Fibroblast of lung (primary cell): ENCODE data around the gene ST6GALNAC6. TPM values are rescaled to one million over a fixed set of nuclear protein-coding genes. Genes with fewer than 3 reads are reported as not detected.
"Not testable (repeated sequence)": the region's sequence is repeated elsewhere in the genome, so short reads cannot be mapped to it uniquely, and the experiment has no call there.

ENCODE experiments used
- DNase-seq, 2 donors: peaks; one replicate each; pipeline versions ENCODE4 v3.0.0 to v3.0.0-alpha.2; 2010; ENCODE audit warnings: low read depth in 2 of 2
- H2AFZ ChIP-seq: 2 replicates; pipeline ENCODE4 v1.5.1; 2012; ENCODE audit warnings: low read length, control low read depth, inconsistent platforms
- H3K27ac ChIP-seq: 2 replicates; pipeline ENCODE4 v1.5.1; 2011; ENCODE audit warnings: low read length, control low read depth; ENCODE audit not compliant: insufficient read depth
- H3K27me3 ChIP-seq: 2 replicates; pipeline ENCODE4 v1.5.1; 2011; ENCODE audit warnings: mild to moderate bottlenecking, low read length; ENCODE audit not compliant: control insufficient read depth, insufficient read depth
- H3K36me3 ChIP-seq: 2 replicates; pipeline ENCODE4 v1.5.1; 2011; ENCODE audit warnings: low read length; ENCODE audit not compliant: control insufficient read depth, insufficient read depth
- H3K4me1 ChIP-seq: 2 replicates; pipeline ENCODE4 v1.5.1; 2011; ENCODE audit warnings: low read length; ENCODE audit not compliant: control insufficient read depth, insufficient read depth; ENCODE audit errors: extremely low read depth
- H3K4me2 ChIP-seq: 2 replicates; pipeline ENCODE4 v1.5.1; 2011; ENCODE audit warnings: low read length, control low read depth; ENCODE audit not compliant: insufficient read depth; ENCODE audit errors: extremely low read depth
- H3K4me3 ChIP-seq, 4 experiments: fragments of 200-600 bp in 1 of 4; sonication (generic) in 1 of 4; replicated peaks in 1 of 4; 2 replicates each; pipeline ENCODE4 v1.5.1; 2011 to 2016; ENCODE audit warnings: low read length in 4 of 4, low read depth in 3 of 4, mild to moderate bottlenecking in 3 of 4, control low read depth in 2 of 4, inconsistent platforms in 1 of 4, mixed read lengths in 1 of 4; ENCODE audit not compliant: insufficient read depth in 1 of 4; ENCODE audit errors: control extremely low read depth in 1 of 4
- H3K79me2 ChIP-seq: 2 replicates; pipeline ENCODE4 v1.5.1; 2012; ENCODE audit warnings: mild to moderate bottlenecking, low read length, inconsistent platforms; ENCODE audit not compliant: control insufficient read depth, insufficient read depth
- H3K9ac ChIP-seq: 2 replicates; pipeline ENCODE4 v1.5.1; 2011; ENCODE audit warnings: mild to moderate bottlenecking, low read length, control low read depth; ENCODE audit not compliant: insufficient read depth
- H3K9me3 ChIP-seq: 2 replicates; pipeline ENCODE4 v1.5.1; 2012; ENCODE audit warnings: low read depth, low read length; ENCODE audit not compliant: control insufficient read depth, insufficient read depth
- H4K20me1 ChIP-seq: 2 replicates; pipeline ENCODE4 v1.5.1; 2011; ENCODE audit warnings: low read length; ENCODE audit not compliant: control insufficient read depth, insufficient read depth; ENCODE audit errors: extremely low read depth
- EZH2 ChIP-seq: IDR thresholded peaks from 2 replicates; pipeline ENCODE4 v1.5.1; 2012; ENCODE audit warnings: low read length, control low read depth, mild to moderate bottlenecking; ENCODE audit errors: missing control alignments
- polyA plus RNA-seq, 2 donors: library from polyadenylated mRNA; depleted of rRNA in 1 of 2; stranded (reverse) in 1 of 2; unstranded in 1 of 2; fragments of >200 nt; gene quantifications; 2 replicates each; pipeline ENCODE4 v1.2.1, GENCODE V29; 2011 to 2012; ENCODE audit warnings: missing spikeins in 1 of 2
- total RNA-seq: library from RNA; depleted of rRNA; stranded (reverse); fragments of >200 nt; gene quantifications from 2 replicates; pipeline ENCODE4 v1.2.1, GENCODE V29; 2014
- TF ChIP-seq, protein P1 (sequence below), 2 donors: IDR thresholded peaks in 1 of 2; conservative IDR thresholded peaks in 1 of 2; 1 replicate in 1 of 2; 2 replicates in 1 of 2; pipeline ENCODE4 v1.5.1; 2011 to 2012; ENCODE audit warnings: low read length in 2 of 2, control low read depth in 1 of 2, inconsistent platforms in 1 of 2, low read depth in 1 of 2, mild to moderate bottlenecking in 1 of 2

Gene ST6GALNAC6
- total and polyA plus RNA-seq, 2 donors (not counting 1 experiment from before 2014, with no cell fraction given) = 56.0 to 69.5 TPM

- Histone ChIP-seq H3K79me2 (no peaks in the 10 kb centered on the region), H2AFZ (no peak overlapping the region), H3K4me2 (no peak overlapping the region), H3K9ac (no peak overlapping the region), H3K27me3 (no peaks in the 10 kb centered on the region), H3K9me3 (no peaks in the 10 kb centered on the region), H3K36me3 (peaks cover 17% of the 10 kb centered on the region), H4K20me1 (no peaks in the 10 kb centered on the region), H3K4me1 (no peaks in the 10 kb centered on the region), H3K4me3 (no peak overlapping the region), H3K27ac (no peak overlapping the region)
- TF ChIP-seq, protein P1, sequence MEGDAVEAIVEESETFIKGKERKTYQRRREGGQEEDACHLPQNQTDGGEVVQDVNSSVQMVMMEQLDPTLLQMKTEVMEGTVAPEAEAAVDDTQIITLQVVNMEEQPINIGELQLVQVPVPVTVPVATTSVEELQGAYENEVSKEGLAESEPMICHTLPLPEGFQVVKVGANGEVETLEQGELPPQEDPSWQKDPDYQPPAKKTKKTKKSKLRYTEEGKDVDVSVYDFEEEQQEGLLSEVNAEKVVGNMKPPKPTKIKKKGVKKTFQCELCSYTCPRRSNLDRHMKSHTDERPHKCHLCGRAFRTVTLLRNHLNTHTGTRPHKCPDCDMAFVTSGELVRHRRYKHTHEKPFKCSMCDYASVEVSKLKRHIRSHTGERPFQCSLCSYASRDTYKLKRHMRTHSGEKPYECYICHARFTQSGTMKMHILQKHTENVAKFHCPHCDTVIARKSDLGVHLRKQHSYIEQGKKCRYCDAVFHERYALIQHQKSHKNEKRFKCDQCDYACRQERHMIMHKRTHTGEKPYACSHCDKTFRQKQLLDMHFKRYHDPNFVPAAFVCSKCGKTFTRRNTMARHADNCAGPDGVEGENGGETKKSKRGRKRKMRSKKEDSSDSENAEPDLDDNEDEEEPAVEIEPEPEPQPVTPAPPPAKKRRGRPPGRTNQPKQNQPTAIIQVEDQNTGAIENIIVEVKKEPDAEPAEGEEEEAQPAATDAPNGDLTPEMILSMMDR (conservative IDR thresholded peaks at IDR 0.05 in 1 of 2, IDR thresholded peaks at IDR 0.05 in 1 of 2; ENCODE audit: low read depth in 1 of 2, low read length in 2 of 2) = no peak
- TF ChIP-seq EZH2 = no peak
- DNase-seq = no peak
These were observed 14.9 kb downstream of the ST6GALNAC6 start for GRCh38 chr9:127884427-127884911.

DNA sequence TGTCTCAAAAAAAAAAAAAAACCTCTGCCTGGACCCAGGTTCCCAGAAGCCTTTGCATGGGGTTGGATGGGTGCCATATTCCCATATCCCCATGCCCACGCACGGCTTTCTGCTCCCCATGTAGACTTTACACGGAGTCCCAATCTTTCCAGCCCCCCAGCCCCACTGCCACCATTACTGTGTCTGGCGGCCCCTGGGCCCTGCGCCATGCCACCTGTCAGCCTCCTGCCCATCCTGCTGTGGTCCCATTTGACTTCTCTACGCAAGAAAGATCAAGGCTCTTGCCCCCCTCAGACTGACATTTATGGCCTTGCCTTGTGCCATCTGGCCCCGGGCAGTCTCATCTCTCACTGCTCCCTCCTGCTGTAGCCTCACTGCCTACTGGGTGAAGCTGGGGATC is 15.4 kb downstream of the ST6GALNAC6 start:
- Histone ChIP-seq H3K4me3 (no peak overlapping the region), H4K20me1 (no peaks in the 10 kb centered on the region), H2AFZ (no peak overlapping the region), H3K36me3 (peaks cover 17% of the 10 kb centered on the region), H3K27me3 (no peaks in the 10 kb centered on the region), H3K27ac (no peak overlapping the region), H3K9ac (no peak overlapping the region), H3K4me2 (no peak overlapping the region), H3K9me3 (no peaks in the 10 kb centered on the region), H3K79me2 (no peaks in the 10 kb centered on the region), H3K4me1 (no peaks in the 10 kb centered on the region)
- no peak for DNase-seq
- TF ChIP-seq EZH2 = no peak
- TF ChIP-seq, protein P1 (conservative IDR thresholded peaks at IDR 0.05 in 1 of 2, IDR thresholded peaks at IDR 0.05 in 1 of 2; ENCODE audit: low read depth in 1 of 2, low read length in 2 of 2) = no peak

- not testable (repeated sequence) for H3K9me3 ChIP-seq, H3K27ac ChIP-seq, DNase-seq, H3K4me2 ChIP-seq, H3K9ac ChIP-seq, H3K4me1 ChIP-seq, H4K20me1 ChIP-seq, H3K27me3 ChIP-seq, H3K4me3 ChIP-seq, H2AFZ ChIP-seq, H3K79me2 ChIP-seq
- H3K36me3 ChIP-seq = peaks cover 13% of the 10 kb centered on the region
These were observed 17.7 kb downstream of the ST6GALNAC6 start for GRCh38 chr9:127881715-127882114.
